ENCODE data around the gene GIPR. TPM values are rescaled to one million over a fixed set of nuclear protein-coding genes. Genes with fewer than 3 reads are reported as not detected.

Gene GIPR
- total RNA-seq, 1 donor from 2014 or later, result 0.86 TPM

GRCh38 chr19:45693106-45693788, 25.2 kb downstream of the GIPR start:
- no peak for DNase-seq (ENCODE audit: low read depth)
- TF ChIP-seq CTCF (conservative IDR thresholded peaks at IDR 0.05; ENCODE audit: low read depth, low read length), result peak; percentile 94
- peak overlapping the region; percentile 65 for H3K4me3 ChIP-seq (ENCODE audit: low read depth, low read length)

GRCh38 chr19:45701676-45702075, 33.7 kb downstream of the GIPR start:
- DNase-seq (ENCODE audit: low read depth), result no peak
- no peak overlapping the region for H3K4me3 ChIP-seq (ENCODE audit: low read depth, low read length)
- no peak for TF ChIP-seq CTCF (conservative IDR thresholded peaks at IDR 0.05; ENCODE audit: low read depth, low read length)

- no peak for DNase-seq (ENCODE audit: low read depth)
- H3K4me3 ChIP-seq (ENCODE audit: low read depth, low read length), result no peak overlapping the region
- TF ChIP-seq CTCF (conservative IDR thresholded peaks at IDR 0.05; ENCODE audit: low read depth, low read length), result no peak
These were observed 37.1 kb downstream of the GIPR start for GRCh38 chr19:45705115-45705514.

- H3K4me3 ChIP-seq (ENCODE audit: low read depth, low read length), result no peak overlapping the region
- TF ChIP-seq CTCF (conservative IDR thresholded peaks at IDR 0.05; ENCODE audit: low read depth, low read length), result no peak
- DNase-seq (ENCODE audit: low read depth), result no peak
These were observed 37.8 kb downstream of the GIPR start for GRCh38 chr19:45705710-45706415.

GRCh38 chr19:45710356-45711130, 42.5 kb downstream of the GIPR start:
- TF ChIP-seq CTCF (conservative IDR thresholded peaks at IDR 0.05; ENCODE audit: low read depth, low read length), result no peak
- DNase-seq (ENCODE audit: low read depth), result no peak
- H3K4me3 ChIP-seq (ENCODE audit: low read depth, low read length), result no peak overlapping the region

GRCh38 chr19:45711851-45712698, 44.1 kb downstream of the GIPR start:
- no peak for TF ChIP-seq CTCF (conservative IDR thresholded peaks at IDR 0.05; ENCODE audit: low read depth, low read length)
- no peak for DNase-seq (ENCODE audit: low read depth)
- no peak overlapping the region for H3K4me3 ChIP-seq (ENCODE audit: low read depth, low read length)
